ENCODE data around the gene SNX9.
A peak's percentile ranks its signal among the peaks of the same experiment; 100 is the strongest.
"Not testable (repeated sequence)": the region's sequence is repeated elsewhere in the genome, so short reads cannot be mapped to it uniquely, and the experiment has no call there.

SNX9 gene

GRCh38 chr6:157823001-157823527, at the start of gene SNX9:
SNX9 (plus strand) TSS chr6:157823246; CDS start chr6:157823435, 189 bp downstream.
- peak; percentile 21 for DNase-seq

GRCh38 chr6:157773248-157773773, 49.7 kb upstream of the SNX9 start:
- no peak for DNase-seq

GRCh38 chr6:157774153-157775135, 48.6 kb upstream of the SNX9 start:
- no peak for DNase-seq

GRCh38 chr6:157775376-157775775, 47.7 kb upstream of the SNX9 start:
- DNase-seq = no peak

- DNase-seq = no peak
Observed at GRCh38 chr6:157777344-157777743, 45.7 kb upstream of the SNX9 start.

- no peak for DNase-seq
Observed at GRCh38 chr6:157778719-157779118, 44.3 kb upstream of the SNX9 start.

- DNase-seq = no peak
Observed at GRCh38 chr6:157779705-157780604, 43.1 kb upstream of the SNX9 start.

GRCh38 chr6:157785636-157786035, 37.4 kb upstream of the SNX9 start:
- DNase-seq = no peak

GRCh38 chr6:157786221-157786620, 36.8 kb upstream of the SNX9 start:
- DNase-seq = no peak

- no peak for DNase-seq
Observed at GRCh38 chr6:157787080-157787479, 36.0 kb upstream of the SNX9 start.

- no peak for DNase-seq
Observed at GRCh38 chr6:157788180-157788579, 34.9 kb upstream of the SNX9 start.

- DNase-seq = no peak
Observed at GRCh38 chr6:157789297-157789696, 33.7 kb upstream of the SNX9 start.

GRCh38 chr6:157789861-157790260, 33.2 kb upstream of the SNX9 start:
- no peak for DNase-seq

- DNase-seq = no peak
Observed at GRCh38 chr6:157790548-157791160, 32.4 kb upstream of the SNX9 start.

GRCh38 chr6:157791450-157791849, 31.6 kb upstream of the SNX9 start:
- peak; percentile 15 for DNase-seq

- DNase-seq = no peak
Observed at GRCh38 chr6:157792671-157793070, 30.4 kb upstream of the SNX9 start.

- DNase-seq = not testable (repeated sequence)
Observed at GRCh38 chr6:157794012-157794411, 29.0 kb upstream of the SNX9 start.

GRCh38 chr6:157795841-157796240, 27.2 kb upstream of the SNX9 start:
- no peak for DNase-seq

- DNase-seq = no peak
Observed at GRCh38 chr6:157798851-157799250, 24.2 kb upstream of the SNX9 start.

- not testable (repeated sequence) for DNase-seq
Observed at GRCh38 chr6:157799561-157799960, 23.5 kb upstream of the SNX9 start.

- DNase-seq = no peak
Observed at GRCh38 chr6:157800420-157801237, 22.4 kb upstream of the SNX9 start.

All from DMS 273 treated with DMSO at 0.1 percent for 48 hours (cell line).